ENCODE data around the gene DNAH9. TPM values are rescaled to one million over a fixed set of nuclear protein-coding genes. Genes with fewer than 3 reads are reported as not detected.

Gene DNAH9
- total and polyA plus RNA-seq, 2 donors (not counting 1 experiment from before 2014, with no cell fraction given) = not detected

DNA sequence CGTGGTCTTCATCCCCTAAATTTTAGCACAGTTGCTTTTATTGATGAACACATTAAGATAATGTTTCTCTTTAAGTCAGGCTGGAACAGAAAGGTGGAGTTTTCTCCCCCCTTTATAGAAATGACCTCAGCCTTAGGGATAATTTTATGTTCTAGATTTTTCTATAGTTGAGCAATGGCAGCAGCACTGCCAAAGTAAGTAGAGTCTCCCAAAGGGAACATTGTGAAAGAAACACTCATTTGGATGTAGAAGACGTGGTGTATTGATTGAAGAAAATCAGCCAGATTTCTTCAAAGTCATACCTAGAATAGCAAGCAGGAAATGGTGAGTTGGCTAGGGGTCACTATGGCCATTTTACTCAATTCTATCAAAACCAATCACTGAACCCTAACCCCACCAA is 122.5 kb downstream of the DNAH9 start:
- H3K79me2 ChIP-seq (ENCODE audit: control insufficient read depth, insufficient read depth, low read length) = no peaks in the 10 kb centered on the region
- Mint-ChIP-seq H3K27ac (no peak overlapping the region), H3K9me3 (ENCODE audit: insufficient read depth) (peaks cover 5% of the 10 kb centered on the region), H3K4me1 (no peaks in the 10 kb centered on the region), H3K4me3 (no peak overlapping the region), H3K27me3 (no peaks in the 10 kb centered on the region)
- ATAC-seq (ENCODE audit: low read depth) = no peak
- peaks cover 0 to 10% (median 0%) of the 10 kb centered on the region in 3 donors for H3K9me3 ChIP-seq (ENCODE audit: control extremely low read depth in 1 of 3, control insufficient read depth in 2 of 3, insufficient read depth in 1 of 3, low read length in 2 of 3)
- H3K27me3 ChIP-seq (replicated peaks in 1 of 4; ENCODE audit: control extremely low read depth in 1 of 4, control insufficient read depth in 3 of 4, insufficient read depth in 4 of 4, low read length in 3 of 4) = no peaks in the 10 kb centered on the region
- H3K9ac ChIP-seq (ENCODE audit: low read length) = no peak overlapping the region
- intact Hi-C loops (cut with micrococcal nuclease) = no loop called here
- POLR2A ChIA-PET = no interaction called here
- no CpG with 5 or more reads among the region's 2 CpGs for WGBS (ENCODE audit: insufficient coverage)
- H3K27ac ChIP-seq (ENCODE audit: low read length in 2 of 2) = no peak overlapping the region
- DNase-seq = no peak
- H3K36me3 ChIP-seq (replicated peaks in 1 of 2; ENCODE audit: control extremely low read depth in 1 of 2, control insufficient read depth in 1 of 2, extremely low read depth in 1 of 2, insufficient read depth in 2 of 2, low read length in 1 of 2) = no peaks in the 10 kb centered on the region
- H2AFZ ChIP-seq (ENCODE audit: insufficient read depth, low read depth, low read length, poor library complexity, severe bottlenecking) = no peak overlapping the region
- H4K20me1 ChIP-seq (ENCODE audit: control insufficient read depth, insufficient read depth, low read length, poor library complexity, severe bottlenecking) = no peaks in the 10 kb centered on the region
- TF ChIP-seq, protein P1, sequence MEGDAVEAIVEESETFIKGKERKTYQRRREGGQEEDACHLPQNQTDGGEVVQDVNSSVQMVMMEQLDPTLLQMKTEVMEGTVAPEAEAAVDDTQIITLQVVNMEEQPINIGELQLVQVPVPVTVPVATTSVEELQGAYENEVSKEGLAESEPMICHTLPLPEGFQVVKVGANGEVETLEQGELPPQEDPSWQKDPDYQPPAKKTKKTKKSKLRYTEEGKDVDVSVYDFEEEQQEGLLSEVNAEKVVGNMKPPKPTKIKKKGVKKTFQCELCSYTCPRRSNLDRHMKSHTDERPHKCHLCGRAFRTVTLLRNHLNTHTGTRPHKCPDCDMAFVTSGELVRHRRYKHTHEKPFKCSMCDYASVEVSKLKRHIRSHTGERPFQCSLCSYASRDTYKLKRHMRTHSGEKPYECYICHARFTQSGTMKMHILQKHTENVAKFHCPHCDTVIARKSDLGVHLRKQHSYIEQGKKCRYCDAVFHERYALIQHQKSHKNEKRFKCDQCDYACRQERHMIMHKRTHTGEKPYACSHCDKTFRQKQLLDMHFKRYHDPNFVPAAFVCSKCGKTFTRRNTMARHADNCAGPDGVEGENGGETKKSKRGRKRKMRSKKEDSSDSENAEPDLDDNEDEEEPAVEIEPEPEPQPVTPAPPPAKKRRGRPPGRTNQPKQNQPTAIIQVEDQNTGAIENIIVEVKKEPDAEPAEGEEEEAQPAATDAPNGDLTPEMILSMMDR (IDR thresholded peaks at IDR 0.05) = no peak
- no peak overlapping the region for H3K4me2 ChIP-seq (replicated peaks; ENCODE audit: low read depth, low read length, poor library complexity, severe bottlenecking)
- no peak overlapping the region for H3K4me3 ChIP-seq (ENCODE audit: control extremely low read depth in 1 of 5, extremely low read depth in 1 of 5, insufficient read depth in 1 of 5, low read depth in 2 of 5, low read length in 4 of 5)
- CTCF ChIA-PET = no interaction called here
- H3K4me1 ChIP-seq (ENCODE audit: control insufficient read depth in 2 of 2, insufficient read depth in 2 of 2, low read length in 2 of 2) = no peaks in the 10 kb centered on the region

DNA sequence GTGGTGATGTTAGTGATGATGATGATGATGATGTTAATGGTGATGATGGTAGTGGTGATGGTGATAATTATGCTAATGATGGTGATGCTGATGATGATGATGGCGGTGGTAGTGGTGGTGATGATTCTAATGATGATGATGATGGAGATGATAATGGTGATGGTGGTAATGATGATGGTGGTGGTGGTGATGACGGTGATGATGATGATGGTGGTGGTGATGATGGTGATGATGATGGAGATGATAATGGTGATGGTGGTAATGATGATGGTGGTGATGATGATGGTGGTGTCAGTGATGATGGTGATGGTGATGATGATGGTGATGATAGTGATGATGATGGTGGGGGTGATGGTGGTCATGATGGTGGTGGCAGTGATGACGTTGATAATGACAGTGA is 132.5 kb downstream of the DNAH9 start:
- Histone ChIP-seq H3K4me3 (ENCODE audit: control extremely low read depth in 1 of 5, extremely low read depth in 1 of 5, insufficient read depth in 1 of 5, low read depth in 2 of 5, low read length in 4 of 5) (no peak overlapping the region), H3K36me3 (replicated peaks in 1 of 2; ENCODE audit: control extremely low read depth in 1 of 2, control insufficient read depth in 1 of 2, extremely low read depth in 1 of 2, insufficient read depth in 2 of 2, low read length in 1 of 2) (no peaks in the 10 kb centered on the region), H4K20me1 (ENCODE audit: control insufficient read depth, insufficient read depth, low read length, poor library complexity, severe bottlenecking) (no peaks in the 10 kb centered on the region), H2AFZ (ENCODE audit: insufficient read depth, low read depth, low read length, poor library complexity, severe bottlenecking) (no peak overlapping the region), H3K79me2 (ENCODE audit: control insufficient read depth, insufficient read depth, low read length) (no peaks in the 10 kb centered on the region), H3K9ac (ENCODE audit: low read length) (no peak overlapping the region), H3K27ac (ENCODE audit: low read length in 2 of 2) (no peak overlapping the region), H3K9me3 (ENCODE audit: control extremely low read depth in 1 of 3, control insufficient read depth in 2 of 3, insufficient read depth in 1 of 3, low read length in 2 of 3) (peaks cover 0 to 26% (median 0%) of the 10 kb centered on the region in 3 donors), H3K4me1 (ENCODE audit: control insufficient read depth in 2 of 2, insufficient read depth in 2 of 2, low read length in 2 of 2) (no peaks in the 10 kb centered on the region), H3K4me2 (replicated peaks; ENCODE audit: low read depth, low read length, poor library complexity, severe bottlenecking) (no peak overlapping the region), H3K27me3 (replicated peaks in 1 of 4; ENCODE audit: control extremely low read depth in 1 of 4, control insufficient read depth in 3 of 4, insufficient read depth in 4 of 4, low read length in 3 of 4) (no peaks in the 10 kb centered on the region)
- DNase-seq = no peak
- no peak for TF ChIP-seq EZH2 (IDR thresholded peaks at IDR 0.05; ENCODE audit: borderline replicate concordance, insufficient read depth, low read depth, low read length, poor library complexity, severe bottlenecking)
- TF ChIP-seq, protein P1 (IDR thresholded peaks at IDR 0.05) = no peak
- Mint-ChIP-seq H3K27ac (no peak overlapping the region), H3K4me3 (no peak overlapping the region), H3K27me3 (no peaks in the 10 kb centered on the region), H3K4me1 (no peaks in the 10 kb centered on the region), H3K9me3 (ENCODE audit: insufficient read depth) (peaks cover 2% of the 10 kb centered on the region)
- CTCF ChIA-PET = no interaction called here
- WGBS (ENCODE audit: insufficient coverage) = 91% methylated on average over 3 of the region's 3 CpGs
- no peak for ATAC-seq (ENCODE audit: low read depth)
- POLR2A ChIA-PET = no interaction called here
- intact Hi-C loops (cut with micrococcal nuclease) = no loop called here
